ENCODE data around the gene CAMKMT.

Gene CAMKMT

GRCh38 chr2:44548221-44549098, 186.7 kb downstream of the CAMKMT start:
- H3K4me3 ChIP-seq (ENCODE audit: low read depth, low read length) = no peak overlapping the region

GRCh38 chr2:44549099-44549471, 187.3 kb downstream of the CAMKMT start:
- no peak overlapping the region for H3K4me3 ChIP-seq (ENCODE audit: low read depth, low read length)

GRCh38 chr2:44549856-44550255, 188.1 kb downstream of the CAMKMT start:
- H3K4me3 ChIP-seq (ENCODE audit: low read depth, low read length) = no peak overlapping the region

- no peak overlapping the region for H3K4me3 ChIP-seq (ENCODE audit: low read depth, low read length)
These were observed 188.8 kb downstream of the CAMKMT start for GRCh38 chr2:44550561-44550960.

- H3K4me3 ChIP-seq (ENCODE audit: low read depth, low read length) = no peak overlapping the region
These were observed 189.8 kb downstream of the CAMKMT start for GRCh38 chr2:44551497-44551896.

GRCh38 chr2:44553456-44553855, 191.7 kb downstream of the CAMKMT start:
- H3K4me3 ChIP-seq (ENCODE audit: low read depth, low read length) = no peak overlapping the region

- no peak overlapping the region for H3K4me3 ChIP-seq (ENCODE audit: low read depth, low read length)
These were observed 194.0 kb downstream of the CAMKMT start for GRCh38 chr2:44555700-44556099.

GRCh38 chr2:44559108-44559507, 197.4 kb downstream of the CAMKMT start:
- no peak overlapping the region for H3K4me3 ChIP-seq (ENCODE audit: low read depth, low read length)

GRCh38 chr2:44560352-44560751, 198.6 kb downstream of the CAMKMT start:
- no peak overlapping the region for H3K4me3 ChIP-seq (ENCODE audit: low read depth, low read length)

- no peak overlapping the region for H3K4me3 ChIP-seq (ENCODE audit: low read depth, low read length)
These were observed 199.2 kb downstream of the CAMKMT start for GRCh38 chr2:44560941-44561340.

GRCh38 chr2:44562737-44563136, 201.0 kb downstream of the CAMKMT start:
- no peak overlapping the region for H3K4me3 ChIP-seq (ENCODE audit: low read depth, low read length)

- H3K4me3 ChIP-seq (ENCODE audit: low read depth, low read length) = no peak overlapping the region
These were observed 203.0 kb downstream of the CAMKMT start for GRCh38 chr2:44564752-44565151.

GRCh38 chr2:44566059-44566458, 204.3 kb downstream of the CAMKMT start:
- no peak overlapping the region for H3K4me3 ChIP-seq (ENCODE audit: low read depth, low read length)

- H3K4me3 ChIP-seq (ENCODE audit: low read depth, low read length) = no peak overlapping the region
These were observed 207.7 kb downstream of the CAMKMT start for GRCh38 chr2:44569491-44569890.

- no peak overlapping the region for H3K4me3 ChIP-seq (ENCODE audit: low read depth, low read length)
These were observed 208.5 kb downstream of the CAMKMT start for GRCh38 chr2:44570271-44570670.

GRCh38 chr2:44570777-44571176, 209.0 kb downstream of the CAMKMT start:
- H3K4me3 ChIP-seq (ENCODE audit: low read depth, low read length) = no peak overlapping the region

- no peak overlapping the region for H3K4me3 ChIP-seq (ENCODE audit: low read depth, low read length)
These were observed 210.6 kb downstream of the CAMKMT start for GRCh38 chr2:44572196-44572900.

- no peak overlapping the region for H3K4me3 ChIP-seq (ENCODE audit: low read depth, low read length)
These were observed 212.2 kb downstream of the CAMKMT start for GRCh38 chr2:44573996-44574395.

- H3K4me3 ChIP-seq (ENCODE audit: low read depth, low read length) = no peak overlapping the region
These were observed 216.8 kb downstream of the CAMKMT start for GRCh38 chr2:44578471-44579093.

- H3K4me3 ChIP-seq (ENCODE audit: low read depth, low read length) = no peak overlapping the region
These were observed 217.5 kb downstream of the CAMKMT start for GRCh38 chr2:44579115-44579836.

- no peak overlapping the region for H3K4me3 ChIP-seq (ENCODE audit: low read depth, low read length)
These were observed 218.1 kb downstream of the CAMKMT start for GRCh38 chr2:44579837-44580230.
